ENCODE data around the gene FAM131C. TPM values are rescaled to one million over a fixed set of nuclear protein-coding genes. Genes with fewer than 3 reads are reported as not detected.
"Not testable (repeated sequence)": the region's sequence is repeated elsewhere in the genome, so short reads cannot be mapped to it uniquely, and the experiment has no call there.

The FAM131C gene
- polyA plus RNA-seq, 3 donors, result not detected

DNA sequence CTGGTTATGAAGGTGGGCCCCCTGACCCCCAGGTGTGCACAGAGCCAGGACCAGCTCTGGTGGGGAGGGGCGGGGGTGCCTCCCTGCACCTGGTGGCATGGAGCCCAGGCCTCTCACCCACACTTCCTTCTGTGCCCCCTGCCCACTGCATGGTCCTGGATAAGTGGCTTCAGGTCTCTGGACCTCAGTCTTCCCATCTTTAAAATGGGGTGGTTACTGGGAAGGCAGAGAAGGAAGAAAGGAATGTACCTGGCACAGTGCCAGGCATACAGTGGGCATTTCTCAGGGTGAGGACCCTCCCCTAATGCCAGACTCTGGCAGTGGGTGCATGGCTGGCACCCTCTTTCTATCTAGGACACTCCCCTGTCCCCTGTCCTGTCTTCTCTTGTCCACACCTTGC lies 44.2 kb downstream of the FAM131C start:
- H3K36me3 Mint-ChIP-seq, result no peaks in the 10 kb centered on the region
- H2AFZ ChIP-seq (ENCODE audit: insufficient read depth, low read depth, low read length, poor library complexity, severe bottlenecking), result no peak overlapping the region
- intact Hi-C loops (cut with micrococcal nuclease), result no loop called here
- no peak overlapping the region for H3K4me2 ChIP-seq (replicated peaks; ENCODE audit: extremely low read depth, low read length, poor library complexity, severe bottlenecking)
- peaks cover 2 to 33% (median 9%) of the 10 kb centered on the region in 3 donors for H3K27me3 Mint-ChIP-seq (ENCODE audit: low read depth in 3 of 3)
- DNase-seq, result no peak
- no peak overlapping the region for H3K9ac ChIP-seq (ENCODE audit: insufficient read depth, low read length, poor library complexity, severe bottlenecking)
- peaks cover 4% of the 10 kb centered on the region for H3K4me1 Mint-ChIP-seq
- no peaks in the 10 kb centered on the region for H3K9me3 Mint-ChIP-seq
- no peak overlapping the region for H3K27ac ChIP-seq (ENCODE audit: low read depth in 1 of 2, low read length in 2 of 2)
- peaks cover 0 to 7% of the 10 kb centered on the region in 2 donors for H3K4me1 ChIP-seq (ENCODE audit: control insufficient read depth in 1 of 2, insufficient read depth in 2 of 2, low read length in 2 of 2)
- H3K36me3 ChIP-seq (replicated peaks in 1 of 2; ENCODE audit: control insufficient read depth in 1 of 2, insufficient read depth in 2 of 2, low read length in 2 of 2), result no peaks in the 10 kb centered on the region
- peaks cover 0 to 11% of the 10 kb centered on the region in 2 donors for H3K27me3 ChIP-seq (ENCODE audit: control insufficient read depth in 2 of 2, insufficient read depth in 2 of 2, low read length in 2 of 2)
- no peaks in the 10 kb centered on the region for H3K79me2 ChIP-seq (ENCODE audit: insufficient read depth, low read length)
- no peak overlapping the region for H3K4me3 ChIP-seq (replicated peaks in 1 of 3; ENCODE audit: low read depth in 2 of 3, low read length in 3 of 3)
- no peaks in the 10 kb centered on the region for H3K9me3 ChIP-seq (replicated peaks in 1 of 2; ENCODE audit: control insufficient read depth in 1 of 2, insufficient read depth in 1 of 2, low read length in 2 of 2)
- H3K4me3 Mint-ChIP-seq, result no peak overlapping the region
- no peak overlapping the region for H3K27ac Mint-ChIP-seq
- WGBS (ENCODE audit: insufficient coverage), result no CpG with 5 or more reads among the region's 1 CpG
- TF ChIP-seq, protein P1, sequence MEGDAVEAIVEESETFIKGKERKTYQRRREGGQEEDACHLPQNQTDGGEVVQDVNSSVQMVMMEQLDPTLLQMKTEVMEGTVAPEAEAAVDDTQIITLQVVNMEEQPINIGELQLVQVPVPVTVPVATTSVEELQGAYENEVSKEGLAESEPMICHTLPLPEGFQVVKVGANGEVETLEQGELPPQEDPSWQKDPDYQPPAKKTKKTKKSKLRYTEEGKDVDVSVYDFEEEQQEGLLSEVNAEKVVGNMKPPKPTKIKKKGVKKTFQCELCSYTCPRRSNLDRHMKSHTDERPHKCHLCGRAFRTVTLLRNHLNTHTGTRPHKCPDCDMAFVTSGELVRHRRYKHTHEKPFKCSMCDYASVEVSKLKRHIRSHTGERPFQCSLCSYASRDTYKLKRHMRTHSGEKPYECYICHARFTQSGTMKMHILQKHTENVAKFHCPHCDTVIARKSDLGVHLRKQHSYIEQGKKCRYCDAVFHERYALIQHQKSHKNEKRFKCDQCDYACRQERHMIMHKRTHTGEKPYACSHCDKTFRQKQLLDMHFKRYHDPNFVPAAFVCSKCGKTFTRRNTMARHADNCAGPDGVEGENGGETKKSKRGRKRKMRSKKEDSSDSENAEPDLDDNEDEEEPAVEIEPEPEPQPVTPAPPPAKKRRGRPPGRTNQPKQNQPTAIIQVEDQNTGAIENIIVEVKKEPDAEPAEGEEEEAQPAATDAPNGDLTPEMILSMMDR (IDR thresholded peaks at IDR 0.05), result no peak
- H4K20me1 ChIP-seq (ENCODE audit: insufficient read depth, low read length), result no peaks in the 10 kb centered on the region

DNA sequence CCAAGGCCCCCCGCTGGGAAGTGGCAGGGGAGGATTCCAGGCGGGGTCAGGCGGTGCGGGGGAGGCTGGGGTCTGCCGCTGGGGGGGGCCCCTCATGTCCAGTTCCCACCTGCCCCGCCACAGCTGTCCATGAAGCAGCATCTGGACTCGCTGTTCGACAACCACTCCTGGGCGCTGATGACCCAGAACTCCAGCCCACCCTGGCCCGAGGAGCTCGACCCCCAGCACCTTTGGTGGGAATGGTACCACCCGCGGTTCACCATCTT lies 44.5 kb downstream of the FAM131C start:
- H2AFZ ChIP-seq (ENCODE audit: insufficient read depth, low read depth, low read length, poor library complexity, severe bottlenecking); H3K4me3 Mint-ChIP-seq; H3K79me2 ChIP-seq (ENCODE audit: insufficient read depth, low read length); H3K27ac Mint-ChIP-seq; H3K27ac ChIP-seq (ENCODE audit: low read depth in 1 of 2, low read length in 2 of 2); H3K9me3 Mint-ChIP-seq; H3K4me1 ChIP-seq (ENCODE audit: control insufficient read depth in 1 of 2, insufficient read depth in 2 of 2, low read length in 2 of 2); H3K9ac ChIP-seq (ENCODE audit: insufficient read depth, low read length, poor library complexity, severe bottlenecking); H3K4me2 ChIP-seq (replicated peaks; ENCODE audit: extremely low read depth, low read length, poor library complexity, severe bottlenecking); H3K36me3 ChIP-seq (replicated peaks in 1 of 2; ENCODE audit: control insufficient read depth in 1 of 2, insufficient read depth in 2 of 2, low read length in 2 of 2); H3K4me1 Mint-ChIP-seq; intact Hi-C loops (cut with micrococcal nuclease); H4K20me1 ChIP-seq (ENCODE audit: insufficient read depth, low read length); H3K4me3 ChIP-seq (replicated peaks in 1 of 3; ENCODE audit: low read depth in 2 of 3, low read length in 3 of 3); H3K9me3 ChIP-seq (replicated peaks in 1 of 2; ENCODE audit: control insufficient read depth in 1 of 2, insufficient read depth in 1 of 2, low read length in 2 of 2); DNase-seq; H3K36me3 Mint-ChIP-seq: not testable (repeated sequence)
- H3K27me3 ChIP-seq (ENCODE audit: control insufficient read depth in 2 of 2, insufficient read depth in 2 of 2, low read length in 2 of 2), result peaks cover 0 to 11% of the 10 kb centered on the region in 2 donors
- peaks cover 3 to 33% (median 10%) of the 10 kb centered on the region in 3 donors for H3K27me3 Mint-ChIP-seq (ENCODE audit: low read depth in 3 of 3)
- 90% methylated on average over 2 of the region's 13 CpGs for WGBS (ENCODE audit: insufficient coverage)

Data from CD14-positive monocyte (primary cell).